DOHH2 (cell line): ENCODE results near the gene TEDDM1.

ENCODE experiments used
- H3F3A ChIP-seq: fragments of 200-600 bp; sonication (generic), shearing (Covaris generic); 2 replicates; pipeline ENCODE4 v1.6.0; 2016; ENCODE audit warnings: antibody characterized with exemption, mild to moderate bottlenecking; ENCODE audit not compliant: control insufficient read depth, insufficient read depth
- H3K27ac ChIP-seq: fragments of 200-600 bp; sonication (generic); 2 replicates; pipeline ENCODE4 v1.5.1; 2014; ENCODE audit warnings: low read depth, mild to moderate bottlenecking, low read length, moderate library complexity
- H3K27me3 ChIP-seq: fragments of 200-600 bp; sonication (generic); 2 replicates; pipeline ENCODE4 v1.6.1; 2014; ENCODE audit warnings: mild to moderate bottlenecking, low read length, mixed read lengths; ENCODE audit not compliant: control insufficient read depth
- H3K36me3 ChIP-seq: fragments of 200-600 bp; sonication (generic); 2 replicates; pipeline ENCODE4 v1.6.1; 2014; ENCODE audit warnings: mild to moderate bottlenecking, low read length, moderate library complexity, mixed read lengths; ENCODE audit not compliant: control insufficient read depth
- H3K4me1 ChIP-seq: fragments of 200-600 bp; sonication (generic); 2 replicates; pipeline ENCODE4 v1.6.1; 2014; ENCODE audit warnings: mild to moderate bottlenecking, low read length, mixed read lengths; ENCODE audit not compliant: control insufficient read depth
- H3K4me2 ChIP-seq: fragments of 200-600 bp; sonication (generic); 2 replicates; pipeline ENCODE4 v1.6.0; 2014; ENCODE audit warnings: mild to moderate bottlenecking, low read length, moderate library complexity
- H3K4me3 ChIP-seq: fragments of 200-600 bp; sonication (generic); 2 replicates; pipeline ENCODE4 v1.5.1; 2014; ENCODE audit warnings: mild to moderate bottlenecking, low read length, mixed read lengths
- H3K79me2 ChIP-seq: fragments of 200-600 bp; sonication (generic); 2 replicates; pipeline ENCODE4 v1.6.1; 2014; ENCODE audit warnings: mild to moderate bottlenecking, low read length, mixed read lengths; ENCODE audit not compliant: control insufficient read depth
- H3K9me2 ChIP-seq: fragments of 200-600 bp; sonication (generic); replicated peaks from 2 replicates; pipeline ENCODE4 v1.6.1; 2014; ENCODE audit warnings: mild to moderate bottlenecking, low read length, mixed read lengths; ENCODE audit not compliant: control insufficient read depth
- H3K9me3 ChIP-seq: fragments of 200-600 bp; sonication (generic); 2 replicates; pipeline ENCODE4 v1.6.1; 2014; ENCODE audit warnings: antibody characterized with exemption, low read length, mixed read lengths; ENCODE audit not compliant: control insufficient read depth, insufficient read depth
- H4K20me1 ChIP-seq: fragments of 200-600 bp; sonication (generic); 2 replicates; pipeline ENCODE4 v1.6.0; 2014; ENCODE audit warnings: low read depth, mild to moderate bottlenecking, antibody characterized with exemption, low read length, moderate library complexity; ENCODE audit not compliant: control insufficient read depth, insufficient read depth
- EZH2phosphoT487 ChIP-seq: fragments of 200-600 bp; sonication (generic); IDR thresholded peaks from 2 replicates; pipeline ENCODE4 v1.6.1; 2017; ENCODE audit warnings: borderline replicate concordance, mild to moderate bottlenecking, antibody characterized with exemption, low read length, moderate library complexity, mixed read lengths
- TF ChIP-seq, protein P1 (sequence below): fragments of 200-600 bp; sonication (generic); IDR thresholded peaks from one replicate; pipeline ENCODE4 v1.5.1; 2014; ENCODE audit warnings: antibody characterized with exemption, mild to moderate bottlenecking, low read depth, low read length; ENCODE audit not compliant: poor library complexity, severe bottlenecking

The TEDDM1 gene

GRCh38 chr1:182415789-182416188, 15.3 kb upstream of the TEDDM1 start:
- H3K27ac ChIP-seq: no peak overlapping the region
- H3K9me2 ChIP-seq: no peaks in the 10 kb centered on the region
- no peaks in the 10 kb centered on the region for H3K79me2 ChIP-seq
- H3K4me3 ChIP-seq: no peak overlapping the region
- H3K4me1 ChIP-seq: no peaks in the 10 kb centered on the region
- no peak overlapping the region for H3K4me2 ChIP-seq
- H4K20me1 ChIP-seq: no peaks in the 10 kb centered on the region
- no peak for TF ChIP-seq EZH2phosphoT487
- TF ChIP-seq, protein P1, sequence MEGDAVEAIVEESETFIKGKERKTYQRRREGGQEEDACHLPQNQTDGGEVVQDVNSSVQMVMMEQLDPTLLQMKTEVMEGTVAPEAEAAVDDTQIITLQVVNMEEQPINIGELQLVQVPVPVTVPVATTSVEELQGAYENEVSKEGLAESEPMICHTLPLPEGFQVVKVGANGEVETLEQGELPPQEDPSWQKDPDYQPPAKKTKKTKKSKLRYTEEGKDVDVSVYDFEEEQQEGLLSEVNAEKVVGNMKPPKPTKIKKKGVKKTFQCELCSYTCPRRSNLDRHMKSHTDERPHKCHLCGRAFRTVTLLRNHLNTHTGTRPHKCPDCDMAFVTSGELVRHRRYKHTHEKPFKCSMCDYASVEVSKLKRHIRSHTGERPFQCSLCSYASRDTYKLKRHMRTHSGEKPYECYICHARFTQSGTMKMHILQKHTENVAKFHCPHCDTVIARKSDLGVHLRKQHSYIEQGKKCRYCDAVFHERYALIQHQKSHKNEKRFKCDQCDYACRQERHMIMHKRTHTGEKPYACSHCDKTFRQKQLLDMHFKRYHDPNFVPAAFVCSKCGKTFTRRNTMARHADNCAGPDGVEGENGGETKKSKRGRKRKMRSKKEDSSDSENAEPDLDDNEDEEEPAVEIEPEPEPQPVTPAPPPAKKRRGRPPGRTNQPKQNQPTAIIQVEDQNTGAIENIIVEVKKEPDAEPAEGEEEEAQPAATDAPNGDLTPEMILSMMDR: no peak
- H3K27me3 ChIP-seq: peaks cover 7% of the 10 kb centered on the region
- H3K9me3 ChIP-seq: no peaks in the 10 kb centered on the region
- H3F3A ChIP-seq: no peaks in the 10 kb centered on the region
- no peaks in the 10 kb centered on the region for H3K36me3 ChIP-seq

- H3K27me3 ChIP-seq: peaks cover 7% of the 10 kb centered on the region; the same call in 1 of the 2 replicates
Measured at GRCh38 chr1:182413969-182414368, 13.5 kb upstream of the TEDDM1 start.

GRCh38 chr1:182413486-182413885, 13.0 kb upstream of the TEDDM1 start:
- H3K4me3 ChIP-seq: no peak overlapping the region
- no peaks in the 10 kb centered on the region for H3K9me2 ChIP-seq
- H3K36me3 ChIP-seq: no peaks in the 10 kb centered on the region
- no peaks in the 10 kb centered on the region for H3K9me3 ChIP-seq
- no peaks in the 10 kb centered on the region for H3K4me1 ChIP-seq
- H3K27me3 ChIP-seq: peaks cover 7% of the 10 kb centered on the region; the same call in 1 of the 2 replicates
- no peak overlapping the region for H3K27ac ChIP-seq
- H3K4me2 ChIP-seq: no peak overlapping the region
- no peaks in the 10 kb centered on the region for H4K20me1 ChIP-seq
- H3K79me2 ChIP-seq: no peaks in the 10 kb centered on the region
- H3F3A ChIP-seq: no peaks in the 10 kb centered on the region
- no peak for TF ChIP-seq EZH2phosphoT487
- TF ChIP-seq, protein P1: no peak

More at GRCh38 chr1:182413969-182414368, 13.5 kb upstream of the TEDDM1 start:
- H3K79me2 ChIP-seq: no peaks in the 10 kb centered on the region
- H3K4me2 ChIP-seq: no peak overlapping the region
- H3K9me3 ChIP-seq: no peaks in the 10 kb centered on the region
- H3K4me1 ChIP-seq: no peaks in the 10 kb centered on the region
- H4K20me1 ChIP-seq: no peaks in the 10 kb centered on the region
- no peaks in the 10 kb centered on the region for H3K36me3 ChIP-seq
- H3F3A ChIP-seq: no peaks in the 10 kb centered on the region
- no peak for TF ChIP-seq EZH2phosphoT487
- TF ChIP-seq, protein P1: no peak
- no peak overlapping the region for H3K4me3 ChIP-seq
- no peaks in the 10 kb centered on the region for H3K9me2 ChIP-seq
- no peak overlapping the region for H3K27ac ChIP-seq

DNA sequence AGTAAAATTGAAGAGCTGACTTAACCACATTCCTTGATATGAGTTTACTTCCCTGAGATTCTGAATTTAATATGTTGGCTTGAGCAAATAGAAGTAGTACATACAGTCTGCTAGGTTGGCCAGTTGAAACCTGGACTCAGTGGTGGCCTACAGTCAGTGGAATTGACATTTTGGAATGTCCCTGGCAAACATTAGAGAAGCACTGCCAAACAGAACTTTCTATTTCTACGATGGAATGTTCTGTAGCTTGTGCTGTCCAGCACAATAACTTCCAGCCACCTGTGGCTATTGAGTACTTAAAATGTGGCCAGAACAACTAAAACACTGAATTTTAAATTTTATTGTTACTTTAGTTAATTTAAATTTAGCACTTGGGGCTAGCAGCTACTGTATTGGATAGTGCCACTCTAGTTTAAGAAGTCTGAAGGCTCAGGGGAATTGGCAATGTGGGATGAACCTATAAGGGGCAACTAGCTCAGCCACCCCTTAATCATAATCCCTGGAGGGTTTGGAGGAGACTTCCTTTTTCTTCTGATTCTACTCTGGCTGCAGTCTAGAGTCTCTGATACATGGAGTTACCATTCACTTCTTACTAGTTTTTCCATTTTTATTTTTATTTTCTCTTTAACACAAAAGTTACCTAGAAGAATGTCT, 10.3 kb upstream of the TEDDM1 start:
- TF ChIP-seq EZH2phosphoT487: no peak
- TF ChIP-seq, protein P1: no peak
- H3K4me3 ChIP-seq: no peak overlapping the region
- H3F3A ChIP-seq: no peaks in the 10 kb centered on the region
- H3K79me2 ChIP-seq: no peaks in the 10 kb centered on the region
- no peaks in the 10 kb centered on the region for H3K9me2 ChIP-seq
- no peak overlapping the region for H3K27ac ChIP-seq
- peaks cover 7% of the 10 kb centered on the region for H3K27me3 ChIP-seq
- no peaks in the 10 kb centered on the region for H4K20me1 ChIP-seq
- H3K4me2 ChIP-seq: no peak overlapping the region
- no peaks in the 10 kb centered on the region for H3K4me1 ChIP-seq
- no peaks in the 10 kb centered on the region for H3K9me3 ChIP-seq
- no peaks in the 10 kb centered on the region for H3K36me3 ChIP-seq
